ENCODE results near the gene TMEM151B. TPM values are rescaled to one million over a fixed set of nuclear protein-coding genes. Genes with fewer than 3 reads are reported as not detected.
A peak's percentile ranks its signal among the peaks of the same experiment; 100 is the strongest.

Gene TMEM151B
- total RNA-seq, 1 experiment from 2014 or later, result 0.04 TPM

DNA sequence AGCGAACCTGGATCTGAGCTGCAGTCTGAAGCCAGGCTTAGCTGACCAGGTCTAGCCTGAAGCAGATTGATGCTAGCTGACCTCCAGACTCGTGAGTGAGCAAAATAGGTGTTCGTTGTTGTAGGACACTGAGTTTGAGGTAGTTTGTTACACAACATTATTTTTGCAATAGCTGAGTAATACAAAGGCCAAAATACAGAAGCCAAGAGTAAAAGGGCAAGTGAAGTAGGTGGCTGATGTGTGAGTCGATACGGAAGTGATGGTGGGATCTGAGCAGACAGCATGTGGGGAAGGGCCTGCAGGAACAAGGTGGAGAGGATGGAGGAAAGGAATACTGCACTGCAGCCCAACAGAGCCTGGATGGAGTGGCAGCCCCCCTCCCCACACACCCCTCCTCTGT lies 63.7 kb downstream of the TMEM151B start:
- no peak overlapping the region for H3K9ac ChIP-seq (ENCODE audit: low read length)
- no peaks in the 10 kb centered on the region for H3K79me2 ChIP-seq (ENCODE audit: low read length)
- H3K9me3 ChIP-seq (ENCODE audit: low read length), result no peaks in the 10 kb centered on the region
- no peak overlapping the region for H2AFZ ChIP-seq (ENCODE audit: low read length)
- H3K27me3 ChIP-seq (ENCODE audit: low read length), result no peaks in the 10 kb centered on the region
- peaks cover 3% of the 10 kb centered on the region; the same call in 1 of the 2 replicates for H3K4me1 ChIP-seq (ENCODE audit: low read length)
- no peak overlapping the region for H3K27ac ChIP-seq (ENCODE audit: low read length)
- no peaks in the 10 kb centered on the region for H4K20me1 ChIP-seq (ENCODE audit: insufficient read depth, low read depth, low read length)
- DNase-seq, result no peak
- no peaks in the 10 kb centered on the region for H3K9me2 ChIP-seq (replicated peaks; ENCODE audit: insufficient read depth, low read length)
- no peak overlapping the region for H3K4me3 ChIP-seq (ENCODE audit: low read length)
- H3K4me2 ChIP-seq (ENCODE audit: low read depth, low read length, poor library complexity, severe bottlenecking), result no peak overlapping the region
- no peaks in the 10 kb centered on the region for H3K36me3 ChIP-seq (ENCODE audit: insufficient read depth, low read length)

DNA sequence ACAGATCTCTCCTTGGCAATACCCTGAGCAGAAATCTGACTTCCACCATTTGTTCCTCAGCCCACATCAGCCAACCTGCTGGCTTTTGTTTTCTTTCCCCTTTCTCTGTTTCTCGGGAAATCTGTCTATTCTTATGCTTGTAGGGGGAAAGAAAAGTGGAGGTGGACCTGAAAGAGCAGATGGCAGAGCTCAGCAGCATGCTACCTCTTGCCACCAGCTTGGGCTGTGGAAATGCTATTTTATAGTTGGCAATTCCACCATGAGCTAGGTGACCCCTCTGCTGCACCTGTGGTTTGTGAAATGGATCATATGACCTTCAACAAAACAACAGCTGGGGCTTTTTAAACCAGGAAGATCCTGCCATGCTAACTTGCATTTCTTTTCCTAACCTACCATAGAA lies 65.4 kb downstream of the TMEM151B start:
- no peak overlapping the region for H3K27ac ChIP-seq (ENCODE audit: low read length)
- H3K27me3 ChIP-seq (ENCODE audit: low read length), result no peaks in the 10 kb centered on the region
- no peak overlapping the region for H3K4me2 ChIP-seq (ENCODE audit: low read depth, low read length, poor library complexity, severe bottlenecking)
- H4K20me1 ChIP-seq (ENCODE audit: insufficient read depth, low read depth, low read length), result no peaks in the 10 kb centered on the region
- H2AFZ ChIP-seq (ENCODE audit: low read length), result no peak overlapping the region
- H3K4me1 ChIP-seq (ENCODE audit: low read length), result peaks cover 10% of the 10 kb centered on the region
- no peaks in the 10 kb centered on the region for H3K36me3 ChIP-seq (ENCODE audit: insufficient read depth, low read length)
- H3K9ac ChIP-seq (ENCODE audit: low read length), result no peak overlapping the region
- H3K9me2 ChIP-seq (replicated peaks; ENCODE audit: insufficient read depth, low read length), result no peaks in the 10 kb centered on the region
- no peak for DNase-seq
- H3K79me2 ChIP-seq (ENCODE audit: low read length), result no peaks in the 10 kb centered on the region
- H3K4me3 ChIP-seq (ENCODE audit: low read length), result no peak overlapping the region
- no peaks in the 10 kb centered on the region for H3K9me3 ChIP-seq (ENCODE audit: low read length)

DNA sequence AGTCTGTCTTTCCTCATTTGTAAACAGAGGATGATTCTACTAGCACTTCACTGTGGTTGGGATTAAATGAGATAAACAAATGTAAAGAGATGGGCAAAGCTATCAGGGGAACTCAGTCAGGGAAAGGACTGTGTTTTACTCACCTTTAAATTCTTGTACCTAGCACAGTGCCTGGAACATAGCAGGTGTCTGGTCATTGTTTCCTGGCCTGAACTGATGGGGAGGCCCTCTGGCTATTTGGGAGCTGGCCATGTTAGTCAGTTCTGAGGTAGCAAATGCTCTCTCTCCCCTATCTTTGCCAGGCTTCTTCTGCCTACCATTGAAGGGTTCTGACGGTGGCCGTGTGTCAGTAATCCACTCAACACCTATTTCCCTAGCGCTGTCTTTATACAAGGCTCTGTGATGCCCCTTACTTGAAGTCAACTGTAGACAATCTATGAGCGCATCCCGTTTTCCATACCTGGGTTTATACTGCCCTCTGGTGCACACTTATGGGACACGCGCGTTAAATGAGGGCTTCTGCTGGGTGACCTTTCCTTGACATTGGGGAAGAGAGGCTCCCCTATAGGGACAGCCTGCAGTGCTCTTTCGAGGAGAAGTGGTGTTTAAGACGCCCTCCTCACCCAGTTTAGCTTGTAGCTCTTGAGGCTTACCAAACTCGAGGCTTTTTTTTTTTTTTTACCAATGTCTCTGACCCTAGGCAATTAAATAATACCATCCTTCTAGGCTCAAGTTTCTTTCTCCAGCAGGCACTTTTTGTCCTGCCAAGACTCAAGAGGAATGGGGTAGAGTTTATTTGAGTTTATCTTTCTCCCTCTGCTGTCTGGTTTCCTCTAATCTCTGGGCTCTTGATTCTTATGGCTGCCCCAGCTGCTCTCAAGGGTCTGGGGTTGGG lies 68.2 kb downstream of the TMEM151B start:
- H3K9me2 ChIP-seq (replicated peaks; ENCODE audit: insufficient read depth, low read length), result no peaks in the 10 kb centered on the region
- DNase-seq, result peak; percentile 93
- no peak overlapping the region for H2AFZ ChIP-seq (ENCODE audit: low read length)
- no peaks in the 10 kb centered on the region for H3K79me2 ChIP-seq (ENCODE audit: low read length)
- H3K27ac ChIP-seq (ENCODE audit: low read length), result no peak overlapping the region
- H3K4me1 ChIP-seq (ENCODE audit: low read length), result peaks cover 22% of the 10 kb centered on the region
- H3K4me3 ChIP-seq (ENCODE audit: low read length), result no peak overlapping the region
- no peak overlapping the region for H3K4me2 ChIP-seq (ENCODE audit: low read depth, low read length, poor library complexity, severe bottlenecking)
- no peak overlapping the region for H3K9ac ChIP-seq (ENCODE audit: low read length)
- H3K36me3 ChIP-seq (ENCODE audit: insufficient read depth, low read length), result no peaks in the 10 kb centered on the region
- H3K27me3 ChIP-seq (ENCODE audit: low read length), result no peaks in the 10 kb centered on the region
- H4K20me1 ChIP-seq (ENCODE audit: insufficient read depth, low read depth, low read length), result no peaks in the 10 kb centered on the region
- H3K9me3 ChIP-seq (ENCODE audit: low read length), result no peaks in the 10 kb centered on the region

DNA sequence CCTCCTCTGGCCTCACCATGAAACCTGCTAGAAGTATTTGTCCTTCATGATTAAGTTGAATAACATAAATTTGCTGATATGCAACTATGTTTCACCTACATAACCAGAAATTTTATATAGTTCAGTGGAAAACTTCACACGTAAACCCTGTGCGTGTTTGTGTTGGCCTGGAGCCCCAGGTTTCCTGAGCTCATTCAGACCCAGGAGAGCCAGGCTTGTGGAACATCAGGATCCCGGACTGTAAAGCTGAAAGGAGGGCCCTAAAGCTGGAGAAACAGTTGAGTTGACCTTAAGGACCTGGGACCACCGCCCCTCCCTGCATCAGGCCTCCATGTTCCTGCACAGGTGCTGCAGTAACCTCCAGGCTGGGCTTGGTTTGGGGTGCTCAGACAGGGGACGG lies 69.1 kb downstream of the TMEM151B start:
- no peaks in the 10 kb centered on the region for H3K79me2 ChIP-seq (ENCODE audit: low read length)
- no peak overlapping the region for H3K27ac ChIP-seq (ENCODE audit: low read length)
- H3K4me3 ChIP-seq (ENCODE audit: low read length), result no peak overlapping the region
- no peaks in the 10 kb centered on the region for H3K27me3 ChIP-seq (ENCODE audit: low read length)
- no peak overlapping the region for H2AFZ ChIP-seq (ENCODE audit: low read length)
- no peak overlapping the region for H3K4me2 ChIP-seq (ENCODE audit: low read depth, low read length, poor library complexity, severe bottlenecking)
- H3K9ac ChIP-seq (ENCODE audit: low read length), result no peak overlapping the region
- no peaks in the 10 kb centered on the region for H3K9me3 ChIP-seq (ENCODE audit: low read length)
- DNase-seq, result no peak
- no peaks in the 10 kb centered on the region for H3K36me3 ChIP-seq (ENCODE audit: insufficient read depth, low read length)
- H3K4me1 ChIP-seq (ENCODE audit: low read length), result peaks cover 26% of the 10 kb centered on the region
- H4K20me1 ChIP-seq (ENCODE audit: insufficient read depth, low read depth, low read length), result no peaks in the 10 kb centered on the region
- H3K9me2 ChIP-seq (replicated peaks; ENCODE audit: insufficient read depth, low read length), result no peaks in the 10 kb centered on the region

DNA sequence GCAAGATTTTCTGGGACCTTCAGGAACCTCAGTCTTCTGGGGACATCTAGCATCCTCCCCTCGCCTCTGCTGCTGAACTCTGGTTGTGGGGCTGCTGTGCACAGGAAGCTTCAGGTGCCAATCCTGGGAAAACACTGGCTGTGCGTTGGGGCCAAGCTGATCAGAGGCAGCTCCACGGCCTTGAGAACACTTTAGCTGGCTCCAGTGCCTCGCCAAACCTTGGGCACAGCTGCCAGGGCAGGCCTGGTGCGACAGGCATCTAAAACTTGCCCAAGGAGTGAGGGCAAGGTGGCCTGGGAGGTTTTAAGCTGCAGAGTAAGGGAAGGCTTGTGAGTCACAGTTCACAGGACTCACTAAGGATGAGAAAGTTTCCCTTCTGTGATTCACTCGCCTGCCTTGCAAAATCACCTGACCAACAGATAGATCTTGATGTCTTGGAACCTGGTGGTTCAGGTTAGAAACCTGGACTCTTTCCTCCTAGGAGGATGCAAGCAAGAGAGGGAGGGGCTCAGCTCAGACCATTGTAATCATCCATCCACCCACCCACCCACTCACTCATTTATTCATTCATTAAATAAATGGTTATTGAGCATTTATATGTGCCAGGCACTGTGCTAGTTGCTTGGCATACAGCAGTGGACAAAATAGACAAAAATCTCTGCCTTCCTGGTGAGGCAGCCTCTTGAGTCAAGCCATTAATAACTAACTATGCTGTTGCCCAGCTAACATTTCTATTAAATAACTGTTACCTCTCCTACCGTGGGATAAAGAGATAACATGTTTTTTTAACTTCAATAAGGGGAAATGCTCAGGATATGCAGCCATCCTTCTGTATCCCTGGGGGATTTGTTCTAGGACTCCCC lies 69.7 kb downstream of the TMEM151B start:
- Histone ChIP-seq H2AFZ (ENCODE audit: low read length) (no peak overlapping the region), H3K9ac (ENCODE audit: low read length) (no peak overlapping the region), H3K79me2 (ENCODE audit: low read length) (no peaks in the 10 kb centered on the region), H3K9me3 (ENCODE audit: low read length) (no peaks in the 10 kb centered on the region), H3K4me1 (ENCODE audit: low read length) (peaks cover 26% of the 10 kb centered on the region), H3K9me2 (replicated peaks; ENCODE audit: insufficient read depth, low read length) (no peaks in the 10 kb centered on the region), H4K20me1 (ENCODE audit: insufficient read depth, low read depth, low read length) (no peaks in the 10 kb centered on the region), H3K4me2 (ENCODE audit: low read depth, low read length, poor library complexity, severe bottlenecking) (peak overlapping the region; percentile 1), H3K27me3 (ENCODE audit: low read length) (no peaks in the 10 kb centered on the region), H3K36me3 (ENCODE audit: insufficient read depth, low read length) (no peaks in the 10 kb centered on the region), H3K4me3 (ENCODE audit: low read length) (no peak overlapping the region), H3K27ac (ENCODE audit: low read length) (no peak overlapping the region)
- DNase-seq, result no peak

DNA sequence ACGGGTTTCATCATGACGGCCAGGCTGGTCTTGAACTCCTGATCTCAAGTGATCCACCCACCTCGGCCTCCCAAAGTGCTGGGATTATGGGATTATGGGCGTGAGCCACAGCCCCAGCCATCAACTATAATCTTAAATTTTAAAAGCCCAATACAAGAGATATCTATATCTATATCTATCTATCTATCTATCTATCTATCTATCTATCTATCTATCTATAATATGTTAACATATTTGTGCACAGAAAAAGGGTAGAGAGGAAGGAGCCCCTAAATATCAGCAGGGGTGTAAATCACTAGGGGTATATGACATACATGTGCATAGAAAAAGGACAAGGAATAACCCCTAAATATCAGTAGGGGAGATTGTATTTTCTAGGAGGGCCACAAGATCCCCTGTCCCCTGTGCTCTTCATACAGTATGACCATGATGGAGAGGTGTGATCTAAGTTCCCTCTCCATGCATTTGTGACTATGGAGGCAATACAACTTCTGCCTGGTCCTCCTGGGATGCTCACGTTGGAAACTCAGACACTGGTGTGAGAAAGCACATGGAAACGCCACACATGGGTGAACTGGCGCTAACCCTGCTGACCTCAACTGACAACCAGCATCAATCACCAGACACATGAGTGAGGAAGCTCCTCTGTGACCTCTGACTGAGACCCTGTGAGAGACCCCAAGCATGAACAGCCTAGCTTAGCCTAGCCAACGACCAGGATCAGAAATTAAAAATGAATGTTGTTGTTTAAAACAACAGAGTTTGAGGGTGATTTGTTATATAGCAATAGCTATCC lies 71.0 kb downstream of the TMEM151B start:
- Histone ChIP-seq H2AFZ (ENCODE audit: low read length) (no peak overlapping the region), H4K20me1 (ENCODE audit: insufficient read depth, low read depth, low read length) (no peaks in the 10 kb centered on the region), H3K79me2 (ENCODE audit: low read length) (no peaks in the 10 kb centered on the region), H3K9ac (ENCODE audit: low read length) (no peak overlapping the region), H3K27me3 (ENCODE audit: low read length) (no peaks in the 10 kb centered on the region), H3K4me3 (ENCODE audit: low read length) (no peak overlapping the region), H3K27ac (ENCODE audit: low read length) (no peak overlapping the region), H3K4me2 (ENCODE audit: low read depth, low read length, poor library complexity, severe bottlenecking) (no peak overlapping the region), H3K9me3 (ENCODE audit: low read length) (no peaks in the 10 kb centered on the region), H3K4me1 (ENCODE audit: low read length) (peaks cover 26% of the 10 kb centered on the region), H3K9me2 (replicated peaks; ENCODE audit: insufficient read depth, low read length) (no peaks in the 10 kb centered on the region), H3K36me3 (ENCODE audit: insufficient read depth, low read length) (no peaks in the 10 kb centered on the region)
- no peak for DNase-seq

DNA sequence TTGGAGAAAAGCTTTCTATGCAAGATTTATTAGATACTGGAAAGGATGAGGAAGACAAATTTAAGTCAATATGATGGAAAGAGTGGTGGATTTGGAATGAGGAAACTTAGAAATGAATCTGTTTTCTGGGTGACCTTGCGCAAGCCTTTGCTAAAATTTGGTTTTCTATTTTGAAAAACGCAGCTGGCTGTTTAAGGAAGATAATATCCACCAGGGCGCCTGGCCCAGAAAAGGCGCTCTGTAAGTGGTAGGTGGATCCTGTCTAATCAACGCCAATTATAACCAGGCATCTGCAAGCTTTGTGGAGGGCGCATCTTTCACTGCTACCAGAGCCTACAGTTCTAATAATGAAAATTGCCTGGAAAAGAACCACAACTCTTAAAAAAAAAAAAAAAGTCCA lies 71.8 kb downstream of the TMEM151B start:
- Histone ChIP-seq H3K4me3 (ENCODE audit: low read length) (no peak overlapping the region), H3K4me1 (ENCODE audit: low read length) (peaks cover 26% of the 10 kb centered on the region), H2AFZ (ENCODE audit: low read length) (no peak overlapping the region), H3K79me2 (ENCODE audit: low read length) (no peaks in the 10 kb centered on the region), H3K36me3 (ENCODE audit: insufficient read depth, low read length) (no peaks in the 10 kb centered on the region), H3K9ac (ENCODE audit: low read length) (no peak overlapping the region), H3K9me2 (replicated peaks; ENCODE audit: insufficient read depth, low read length) (no peaks in the 10 kb centered on the region), H3K27ac (ENCODE audit: low read length) (no peak overlapping the region), H3K4me2 (ENCODE audit: low read depth, low read length, poor library complexity, severe bottlenecking) (no peak overlapping the region), H4K20me1 (ENCODE audit: insufficient read depth, low read depth, low read length) (no peaks in the 10 kb centered on the region), H3K27me3 (ENCODE audit: low read length) (no peaks in the 10 kb centered on the region), H3K9me3 (ENCODE audit: low read length) (no peaks in the 10 kb centered on the region)
- no peak for DNase-seq
